Activated CD4-positive, alpha-beta memory T cell treated with anti-CD3 and anti-CD28 coated beads, Interleukin-2, amount 10 ng/mL, durations not matched to agents 7 days and 5 days (primary cell): ENCODE data around the gene ACKR1. TPM values are rescaled to one million over a fixed set of nuclear protein-coding genes. Genes with fewer than 3 reads are reported as not detected.

Source experiments
- CTCF ChIA-PET: fragments of 350-600 bp; sonication (Branson Sonifier 250); formaldehyde crosslinking; loops from one replicate; lab custom pipeline; 2021; ENCODE audit warnings: antibody characterized with exemption, inconsistent platforms; lab: Charles Lee
- POLR2A ChIA-PET: fragments of 350-600 bp; sonication (Branson Sonifier 250); formaldehyde crosslinking; loops from one replicate; lab custom pipeline; 2021; ENCODE audit warnings: antibody characterized with exemption; lab: Charles Lee
- DNase-seq: peaks from one replicate; pipeline ENCODE4 v3.0.0-alpha.2; 2020
- H3K27ac Mint-ChIP-seq: one replicate; pipeline ENCODE4 v1.8.0; 2021; ENCODE audit warnings: mild to moderate bottlenecking, mixed read lengths
- H3K27me3 Mint-ChIP-seq: one replicate; pipeline ENCODE4 v1.8.0; 2021; ENCODE audit warnings: mixed read lengths
- H3K36me3 Mint-ChIP-seq: one replicate; pipeline ENCODE4 v1.8.0; 2021; ENCODE audit warnings: low read depth, mixed read lengths
- H3K4me1 Mint-ChIP-seq: one replicate; pipeline ENCODE4 v1.8.0; 2021; ENCODE audit warnings: mixed read lengths
- H3K4me3 Mint-ChIP-seq: one replicate; pipeline ENCODE4 v1.8.0; 2021; ENCODE audit warnings: mild to moderate bottlenecking, mixed read lengths
- H3K9me3 Mint-ChIP-seq: one replicate; pipeline ENCODE4 v1.8.0; 2021; ENCODE audit warnings: mixed read lengths
- total RNA-seq, 2 experiments: library from RNA; stranded (reverse); gene quantifications; one replicate each; pipeline ENCODE4 v1.2.3, GENCODE V29; 2021

The ACKR1 gene
- total RNA-seq, 2 experiments from 2014 or later: not detected

DNA sequence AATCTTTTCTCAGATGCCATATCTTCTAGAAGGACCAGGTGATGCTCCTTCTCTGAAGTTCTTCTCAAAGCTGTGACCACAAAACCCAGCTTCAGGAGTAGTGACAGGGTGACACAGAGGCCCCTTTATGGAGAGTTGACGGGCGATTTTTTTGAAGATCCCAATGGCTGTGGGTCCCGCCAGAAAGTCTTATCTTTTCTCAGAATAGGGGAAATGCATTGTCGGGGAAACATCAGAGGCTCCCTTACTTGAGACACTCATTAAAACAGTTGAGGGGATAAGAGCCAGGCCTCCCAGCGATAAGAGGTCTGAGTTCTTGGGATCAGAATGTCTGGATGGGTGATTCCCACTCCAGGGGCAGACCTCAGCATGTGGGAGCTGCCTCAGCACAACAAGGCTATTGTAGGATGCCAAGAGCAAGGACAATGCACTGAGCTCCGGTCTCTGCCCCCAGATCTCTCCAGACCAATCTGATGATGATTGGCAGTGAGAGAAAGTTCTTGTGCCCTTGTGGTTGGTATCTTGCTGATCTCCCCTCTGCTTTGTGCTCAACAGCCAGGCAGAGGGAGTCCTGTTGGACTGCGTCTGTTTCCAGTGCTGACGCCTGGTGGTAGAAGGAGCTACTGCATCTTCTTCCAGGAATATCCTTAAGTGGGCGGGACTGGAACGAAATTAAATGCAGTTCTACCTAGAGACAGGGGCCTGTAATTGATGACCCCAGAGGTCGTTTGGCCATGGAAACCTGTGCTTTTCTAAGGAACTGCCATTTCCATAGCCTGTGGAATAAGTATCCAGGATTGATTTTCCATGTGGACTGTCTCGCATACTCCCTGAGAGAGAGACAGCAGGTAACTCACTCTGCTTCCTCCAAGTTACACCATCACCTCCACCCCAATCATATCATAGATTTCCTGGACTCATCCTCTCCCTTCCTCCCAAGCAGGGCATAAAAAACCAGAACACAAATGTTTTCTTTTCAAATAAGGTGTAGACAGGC is 6.8 kb upstream of the ACKR1 start:
- peak; percentile 50 for DNase-seq
- no peak overlapping the region for H3K4me3 Mint-ChIP-seq
- ChIA-PET POLR2A (no interaction called here), CTCF (interaction anchor here (0.7 to 5.7 kb wide), 14 partner anchors 8 to 108 kb away, joined by 3 to 36 read pairs (median 4); no protein-coding TSS in a partner anchor)
- H3K27ac Mint-ChIP-seq: no peak overlapping the region
- peaks cover 46% of the 10 kb centered on the region for H3K27me3 Mint-ChIP-seq
- H3K36me3 Mint-ChIP-seq: no peaks in the 10 kb centered on the region
- H3K9me3 Mint-ChIP-seq: no peaks in the 10 kb centered on the region
- no peaks in the 10 kb centered on the region for H3K4me1 Mint-ChIP-seq

- Mint-ChIP-seq H3K4me3 (no peak overlapping the region), H3K27me3 (peaks cover 55% of the 10 kb centered on the region), H3K9me3 (no peaks in the 10 kb centered on the region), H3K4me1 (no peaks in the 10 kb centered on the region), H3K36me3 (no peaks in the 10 kb centered on the region), H3K27ac (no peak overlapping the region)
- CTCF ChIA-PET: no interaction called here
- POLR2A ChIA-PET: no interaction called here
- no peak for DNase-seq
Measured at GRCh38 chr1:159199901-159200300, 4.8 kb upstream of the ACKR1 start.

DNA sequence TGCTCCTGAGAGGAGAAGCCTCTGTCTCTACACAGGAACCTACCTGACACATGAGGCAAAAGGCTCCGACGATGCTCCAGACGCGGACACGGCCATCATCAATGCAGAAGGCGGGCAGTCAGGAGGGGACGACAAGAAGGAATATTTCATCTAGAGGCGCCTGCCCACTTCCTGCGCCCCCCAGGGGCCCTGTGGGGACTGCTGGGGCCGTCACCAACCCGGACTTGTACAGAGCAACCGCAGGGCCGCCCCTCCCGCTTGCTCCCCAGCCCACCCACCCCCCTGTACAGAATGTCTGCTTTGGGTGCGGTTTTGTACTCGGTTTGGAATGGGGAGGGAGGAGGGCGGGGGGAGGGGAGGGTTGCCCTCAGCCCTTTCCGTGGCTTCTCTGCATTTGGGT is 3.9 kb upstream of the ACKR1 start:
- CTCF ChIA-PET: no interaction called here
- no peaks in the 10 kb centered on the region for H3K36me3 Mint-ChIP-seq
- DNase-seq: no peak
- POLR2A ChIA-PET: no interaction called here
- H3K4me1 Mint-ChIP-seq: no peaks in the 10 kb centered on the region
- H3K9me3 Mint-ChIP-seq: no peaks in the 10 kb centered on the region
- no peak overlapping the region for H3K4me3 Mint-ChIP-seq
- peaks cover 55% of the 10 kb centered on the region for H3K27me3 Mint-ChIP-seq
- H3K27ac Mint-ChIP-seq: no peak overlapping the region

- Mint-ChIP-seq H3K27ac (no peak overlapping the region), H3K27me3 (peaks cover 54% of the 10 kb centered on the region), H3K36me3 (no peaks in the 10 kb centered on the region), H3K9me3 (no peaks in the 10 kb centered on the region), H3K4me1 (no peaks in the 10 kb centered on the region), H3K4me3 (no peak overlapping the region)
- DNase-seq: no peak
- CTCF ChIA-PET: no interaction called here
- POLR2A ChIA-PET: no interaction called here
Measured at GRCh38 chr1:159201642-159202041, 3.0 kb upstream of the ACKR1 start.

DNA sequence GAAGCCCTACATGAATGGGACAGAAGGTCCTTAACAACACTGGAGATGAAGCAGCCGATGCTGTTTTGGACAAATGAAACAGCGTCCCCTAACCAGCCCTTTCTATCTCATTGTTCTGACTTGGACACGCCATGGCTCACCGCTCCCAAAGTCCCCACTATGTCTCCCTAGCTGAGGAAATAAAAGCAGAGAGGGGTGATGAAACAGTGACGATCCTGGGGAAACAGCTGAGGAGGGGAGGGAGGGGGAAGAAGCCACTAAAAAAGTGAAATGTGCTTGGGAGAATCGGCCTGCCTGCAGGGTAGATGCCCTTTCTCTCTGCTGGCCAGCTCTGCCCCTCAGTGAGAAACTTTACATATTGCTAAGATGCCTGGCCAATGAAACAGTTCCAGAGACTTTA is 1.1 kb upstream of the ACKR1 start:
- no peaks in the 10 kb centered on the region for H3K9me3 Mint-ChIP-seq
- H3K27me3 Mint-ChIP-seq: peaks cover 60% of the 10 kb centered on the region
- H3K27ac Mint-ChIP-seq: no peak overlapping the region

DNA sequence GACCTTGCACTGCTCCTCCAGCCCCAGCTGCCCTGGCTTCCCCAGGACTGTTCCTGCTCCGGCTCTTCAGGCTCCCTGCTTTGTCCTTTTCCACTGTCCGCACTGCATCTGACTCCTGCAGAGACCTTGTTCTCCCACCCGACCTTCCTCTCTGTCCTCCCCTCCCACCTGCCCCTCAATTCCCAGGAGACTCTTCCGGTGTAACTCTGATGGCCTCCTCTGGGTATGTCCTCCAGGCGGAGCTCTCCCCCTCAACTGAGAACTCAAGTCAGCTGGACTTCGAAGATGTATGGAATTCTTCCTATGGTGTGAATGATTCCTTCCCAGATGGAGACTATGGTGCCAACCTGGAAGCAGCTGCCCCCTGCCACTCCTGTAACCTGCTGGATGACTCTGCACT is 550 bp downstream of the ACKR1 start:
- peaks cover 61% of the 10 kb centered on the region for H3K27me3 Mint-ChIP-seq

More for the DNA sequence above, 1.1 kb upstream of the ACKR1 start:
- CTCF ChIA-PET: no interaction called here
- Mint-ChIP-seq H3K4me1 (no peaks in the 10 kb centered on the region), H3K4me3 (no peak overlapping the region), H3K36me3 (no peaks in the 10 kb centered on the region)
- DNase-seq: no peak
- POLR2A ChIA-PET: no interaction called here

DNA sequence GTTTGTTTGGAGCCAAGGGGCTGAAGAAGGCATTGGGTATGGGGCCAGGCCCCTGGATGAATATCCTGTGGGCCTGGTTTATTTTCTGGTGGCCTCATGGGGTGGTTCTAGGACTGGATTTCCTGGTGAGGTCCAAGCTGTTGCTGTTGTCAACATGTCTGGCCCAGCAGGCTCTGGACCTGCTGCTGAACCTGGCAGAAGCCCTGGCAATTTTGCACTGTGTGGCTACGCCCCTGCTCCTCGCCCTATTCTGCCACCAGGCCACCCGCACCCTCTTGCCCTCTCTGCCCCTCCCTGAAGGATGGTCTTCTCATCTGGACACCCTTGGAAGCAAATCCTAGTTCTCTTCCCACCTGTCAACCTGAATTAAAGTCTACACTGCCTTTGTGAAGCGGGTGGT is 1.4 kb downstream of the ACKR1 start:
- Mint-ChIP-seq H3K4me3 (no peak overlapping the region), H3K36me3 (no peaks in the 10 kb centered on the region), H3K9me3 (no peaks in the 10 kb centered on the region), H3K27me3 (peaks cover 63% of the 10 kb centered on the region), H3K27ac (no peak overlapping the region), H3K4me1 (no peaks in the 10 kb centered on the region)
- CTCF ChIA-PET: interaction anchor here (1.5 to 2.0 kb wide), 2 partner anchors 9 to 10 kb away, joined by 4 to 5 read pairs; no protein-coding TSS in a partner anchor
- POLR2A ChIA-PET: no interaction called here
- DNase-seq: no peak

More for the DNA sequence above, 550 bp downstream of the ACKR1 start:
- H3K36me3 Mint-ChIP-seq: no peaks in the 10 kb centered on the region
- no peak for DNase-seq
- POLR2A ChIA-PET: no interaction called here
- no peaks in the 10 kb centered on the region for H3K9me3 Mint-ChIP-seq
- no peak overlapping the region for H3K27ac Mint-ChIP-seq
- CTCF ChIA-PET: interaction anchor here (1.5 to 2.0 kb wide), 2 partner anchors 8 to 9 kb away, joined by 4 to 5 read pairs; no protein-coding TSS in a partner anchor
- no peak overlapping the region for H3K4me3 Mint-ChIP-seq
- H3K4me1 Mint-ChIP-seq: no peaks in the 10 kb centered on the region

DNA sequence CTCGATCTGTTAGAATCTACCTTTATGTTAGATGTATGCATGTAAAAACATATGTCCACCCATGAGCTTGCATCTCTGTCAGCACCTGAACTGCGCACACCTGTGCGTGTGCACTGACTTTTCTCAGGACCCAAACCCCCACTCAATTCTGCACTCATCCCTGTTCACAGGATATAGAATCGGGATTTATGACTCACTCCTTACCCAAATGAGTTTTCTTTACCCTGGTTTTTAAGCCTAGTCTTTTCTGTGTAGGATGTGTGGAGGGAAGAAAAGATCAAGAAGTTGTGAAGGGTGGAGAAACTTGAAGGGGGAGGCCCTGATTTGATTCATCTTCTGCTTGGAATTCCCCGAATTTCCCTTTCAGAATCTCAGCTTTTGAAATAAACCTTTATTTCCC is 2.4 kb downstream of the ACKR1 start:
- POLR2A ChIA-PET: no interaction called here
- Mint-ChIP-seq H3K9me3 (no peaks in the 10 kb centered on the region), H3K4me3 (no peak overlapping the region), H3K4me1 (no peaks in the 10 kb centered on the region), H3K36me3 (no peaks in the 10 kb centered on the region), H3K27ac (no peak overlapping the region), H3K27me3 (peaks cover 60% of the 10 kb centered on the region)
- no peak for DNase-seq
- CTCF ChIA-PET: no interaction called here

DNA sequence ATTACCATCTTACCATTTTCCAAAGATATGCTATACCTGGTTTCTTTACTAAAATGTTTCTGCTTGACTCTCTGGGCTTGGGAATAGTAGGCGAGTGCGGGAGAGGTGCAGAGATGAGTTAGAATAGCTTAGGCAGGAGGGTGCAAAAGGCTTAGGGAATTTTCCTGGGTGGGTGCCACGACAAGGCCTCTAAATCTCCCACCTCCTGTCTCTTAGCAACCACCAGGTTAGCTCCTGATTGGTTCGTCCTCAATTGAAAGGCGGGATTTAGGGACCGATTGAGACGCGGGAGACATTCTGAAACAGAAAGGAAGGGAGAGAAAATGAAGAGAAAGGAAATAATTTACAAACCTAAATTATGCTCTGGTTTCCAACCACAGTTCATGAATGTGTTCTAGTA is 3.1 kb downstream of the ACKR1 start:
- ChIA-PET CTCF (interaction anchor here (1.0 kb wide), 1 partner anchor 13 kb away, joined by 5 read pairs; no protein-coding TSS in a partner anchor), POLR2A (no interaction called here)
- no peak for DNase-seq
- no peaks in the 10 kb centered on the region for H3K9me3 Mint-ChIP-seq
- peaks cover 58% of the 10 kb centered on the region for H3K27me3 Mint-ChIP-seq
- no peaks in the 10 kb centered on the region for H3K36me3 Mint-ChIP-seq
- no peak overlapping the region for H3K27ac Mint-ChIP-seq
- H3K4me3 Mint-ChIP-seq: no peak overlapping the region
- H3K4me1 Mint-ChIP-seq: no peaks in the 10 kb centered on the region

DNA sequence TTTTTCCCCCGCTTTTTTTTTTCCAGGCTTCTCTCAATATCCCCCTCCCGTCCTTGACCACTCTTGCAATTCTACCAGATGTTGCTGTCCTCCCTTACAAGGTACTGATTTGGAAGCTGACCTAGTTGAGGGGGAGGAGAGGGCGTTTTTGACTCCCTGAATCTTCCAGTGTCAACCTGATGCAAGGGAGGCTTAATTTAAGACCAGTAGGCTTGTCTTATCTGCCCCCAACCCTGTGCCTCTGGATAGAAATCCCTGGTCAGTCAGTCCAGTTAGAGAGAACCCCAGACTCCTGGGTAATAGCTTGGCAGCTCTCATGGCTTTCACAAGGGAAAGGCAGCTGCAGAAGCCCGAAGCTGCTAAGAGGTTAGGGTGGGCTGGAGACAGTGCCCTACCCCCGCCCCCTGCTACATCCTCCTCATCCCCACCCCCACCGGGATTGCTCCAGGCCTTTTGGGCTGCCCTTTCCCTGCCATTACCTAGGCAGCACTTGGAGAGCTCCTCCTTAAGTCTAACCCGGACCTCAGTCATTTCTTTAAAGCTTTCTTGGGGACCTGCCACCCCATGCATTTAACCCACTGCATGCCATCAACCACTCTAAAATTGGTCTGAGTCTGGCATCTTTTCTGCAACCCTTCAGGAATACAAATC is 3.6 kb downstream of the ACKR1 start:
- Mint-ChIP-seq H3K9me3 (no peaks in the 10 kb centered on the region), H3K27ac (no peak overlapping the region), H3K4me1 (no peaks in the 10 kb centered on the region), H3K4me3 (no peak overlapping the region), H3K36me3 (no peaks in the 10 kb centered on the region), H3K27me3 (peaks cover 58% of the 10 kb centered on the region)
- ChIA-PET CTCF (interaction anchor here (1.0 to 1.2 kb wide), 2 partner anchors 10 to 12 kb away, joined by 5 read pairs; no protein-coding TSS in a partner anchor), POLR2A (no interaction called here)
- DNase-seq: no peak

- Mint-ChIP-seq H3K9me3 (no peaks in the 10 kb centered on the region), H3K4me1 (no peaks in the 10 kb centered on the region), H3K4me3 (no peak overlapping the region), H3K36me3 (no peaks in the 10 kb centered on the region), H3K27ac (no peak overlapping the region), H3K27me3 (peaks cover 57% of the 10 kb centered on the region)
- POLR2A ChIA-PET: no interaction called here
- DNase-seq: no peak
- CTCF ChIA-PET: interaction anchor here (1.0 to 2.9 kb wide), 3 partner anchors 11 to 76 kb away, joined by 5 to 32 read pairs (median 5); no protein-coding TSS in a partner anchor
Measured at GRCh38 chr1:159209061-159209460, 4.4 kb downstream of the ACKR1 start.

- CTCF ChIA-PET: interaction anchor here (0.7 to 5.4 kb wide), 7 partner anchors 9 to 78 kb away, joined by 3 to 36 read pairs (median 10); no protein-coding TSS in a partner anchor
- peaks cover 55% of the 10 kb centered on the region for H3K27me3 Mint-ChIP-seq
- no peak overlapping the region for H3K27ac Mint-ChIP-seq
- H3K4me1 Mint-ChIP-seq: no peaks in the 10 kb centered on the region
- POLR2A ChIA-PET: no interaction called here
- no peak overlapping the region for H3K4me3 Mint-ChIP-seq
- no peaks in the 10 kb centered on the region for H3K9me3 Mint-ChIP-seq
- no peaks in the 10 kb centered on the region for H3K36me3 Mint-ChIP-seq
- peak; percentile 54 for DNase-seq
Measured at GRCh38 chr1:159211331-159212136, 6.9 kb downstream of the ACKR1 start.
